ENCODE results near the gene KATNB1.

DNA sequence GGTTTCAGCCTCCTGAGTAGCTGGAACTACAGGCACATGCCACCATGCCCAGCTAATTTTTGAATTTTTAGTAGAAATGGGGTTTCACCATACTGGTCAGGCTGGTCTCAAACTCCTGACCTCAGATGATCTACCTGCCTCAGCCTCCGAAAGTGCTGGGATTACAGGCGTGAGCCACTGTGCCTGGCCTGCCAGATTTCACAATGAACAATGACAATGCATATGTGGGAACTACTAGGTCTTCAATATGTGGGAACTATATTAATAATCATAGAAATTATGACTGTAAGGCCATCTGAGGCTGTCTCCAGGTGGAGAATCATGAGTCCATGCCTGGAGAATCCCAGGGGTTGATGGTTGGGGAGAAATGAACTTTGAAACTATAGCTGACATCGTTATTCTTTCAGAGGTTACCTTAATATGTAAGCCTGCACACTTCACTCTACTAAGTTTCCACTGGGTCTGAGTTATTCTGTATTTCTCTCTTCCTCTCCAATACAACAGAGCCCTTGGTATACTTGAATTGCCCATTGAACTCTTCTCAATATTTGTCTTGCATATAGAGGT lies 48.1 kb upstream of the KATNB1 start:
- TF ChIP-seq POLR2A (IDR thresholded peaks at IDR 0.05; ENCODE audit: low read depth, low read length) (no peak), POLR2AphosphoS5 (IDR thresholded peaks at IDR 0.05; ENCODE audit: low read depth, low read length) (no peak), TAF1 (IDR thresholded peaks at IDR 0.05; ENCODE audit: low read depth, low read length) (no peak)

Measured in GM12891 (cell line).